HG03108 (cell line): Measurements from ENCODE around the gene PSD4.

Experiments
- ATAC-seq: cut with Tn5 transposase; IDR thresholded peaks from one replicate; pipeline ENCODE4 v1.9.1; 2021; ENCODE audit warnings: moderate library complexity; ENCODE audit not compliant: unreplicated experiment

PSD4 gene

DNA sequence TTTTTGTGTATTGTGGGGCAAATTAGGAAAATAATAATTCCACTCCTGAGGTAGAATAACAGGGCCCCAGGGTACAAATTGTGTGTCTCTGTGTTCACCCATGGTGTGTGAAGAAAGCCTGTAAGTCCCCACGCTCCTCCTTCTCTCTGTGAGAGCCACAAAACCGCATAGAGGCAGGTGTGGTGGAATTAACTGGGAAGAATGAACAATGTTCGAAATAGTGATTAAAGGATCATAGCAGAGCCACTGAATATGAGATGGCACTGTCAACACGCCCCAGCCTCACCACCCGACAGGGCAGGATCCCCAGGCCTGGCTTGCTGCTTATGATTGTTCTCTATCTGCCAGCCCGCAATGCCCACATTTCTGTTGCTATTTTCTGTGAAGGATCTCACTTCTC is 32.3 kb upstream of the PSD4 start:
- ATAC-seq, result no peak

DNA sequence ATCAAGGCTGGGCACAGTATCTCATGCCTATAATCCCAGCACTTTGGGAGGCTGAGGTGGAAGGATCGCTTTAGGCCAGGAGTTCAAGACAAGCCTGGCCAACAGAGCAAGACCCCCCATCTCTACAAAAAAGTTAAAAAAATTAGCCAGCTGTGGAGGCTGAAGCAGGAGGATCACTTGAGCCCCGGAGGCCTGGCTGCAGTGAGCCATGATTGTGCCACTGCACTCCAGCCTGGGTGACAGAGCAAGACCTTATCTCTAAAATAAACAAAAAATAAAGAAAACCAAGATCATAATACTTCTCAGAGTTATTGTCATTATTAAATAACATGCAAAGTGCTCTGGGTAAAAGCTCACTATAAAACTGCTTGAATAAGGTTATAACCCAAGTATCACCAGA is 31.5 kb upstream of the PSD4 start:
- no peak for ATAC-seq

DNA sequence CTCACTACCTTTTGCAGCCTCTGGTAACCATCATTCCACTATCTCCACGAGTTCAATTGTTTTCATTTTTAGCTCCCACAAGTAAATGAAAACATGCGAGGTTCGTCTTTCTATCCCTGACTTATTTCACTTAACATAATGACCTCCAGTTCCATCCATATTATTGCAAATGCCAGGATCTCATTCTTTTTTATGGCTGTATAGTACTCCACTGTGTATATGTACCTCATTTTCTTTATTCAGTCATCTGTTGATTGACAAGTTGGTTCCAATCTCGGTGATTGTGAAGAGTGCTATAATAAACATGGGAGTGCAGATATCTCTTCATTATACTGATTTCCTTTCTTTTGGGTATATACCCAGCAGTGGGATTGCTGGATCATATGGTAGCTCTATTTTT is 29.5 kb upstream of the PSD4 start:
- ATAC-seq, result no peak

DNA sequence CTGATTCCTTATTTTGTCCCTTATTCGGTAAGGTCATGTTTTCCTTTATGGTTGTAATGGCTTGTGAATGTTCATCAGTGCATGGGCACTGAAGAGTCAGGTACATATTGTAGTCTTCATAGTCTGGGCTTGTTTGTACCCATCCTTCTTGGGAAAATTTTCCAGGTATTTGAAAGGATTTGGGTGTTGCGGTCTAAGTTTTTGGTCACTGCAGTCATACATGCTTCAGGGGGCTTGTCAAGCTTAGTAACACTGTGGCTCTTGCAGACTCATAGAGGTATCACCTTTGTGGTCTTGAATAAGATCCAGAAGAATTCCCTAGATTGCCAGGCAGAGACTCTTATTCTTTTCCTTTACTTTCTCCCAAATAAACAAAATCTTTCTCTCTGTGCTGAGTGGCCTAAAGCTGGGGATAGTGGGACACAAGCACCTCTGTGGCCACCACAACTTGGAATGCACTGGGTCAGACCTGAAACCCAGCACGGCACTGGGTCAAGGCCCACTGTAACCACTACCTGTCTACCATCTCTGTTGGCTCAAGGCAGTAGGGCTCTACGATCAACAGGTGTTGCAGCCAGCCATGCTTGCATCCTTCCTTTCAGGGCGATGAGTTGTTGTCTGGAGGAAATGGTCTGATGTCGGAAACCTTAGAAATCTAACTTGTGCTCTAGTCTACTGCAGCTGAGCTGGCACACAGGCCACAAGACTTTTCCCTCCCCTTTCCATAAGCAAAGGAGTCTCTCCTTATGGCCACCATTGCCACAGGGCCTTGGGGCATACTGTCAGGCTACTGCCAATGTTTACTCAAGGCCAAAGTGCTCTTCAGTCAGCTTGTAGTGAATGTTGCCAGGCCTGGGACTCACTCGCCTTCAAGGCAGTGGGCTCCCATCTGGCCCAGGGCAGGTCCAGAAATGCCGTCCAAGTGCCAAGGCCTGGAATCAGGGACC is 24.9 kb upstream of the PSD4 start:
- ATAC-seq, result no peak

DNA sequence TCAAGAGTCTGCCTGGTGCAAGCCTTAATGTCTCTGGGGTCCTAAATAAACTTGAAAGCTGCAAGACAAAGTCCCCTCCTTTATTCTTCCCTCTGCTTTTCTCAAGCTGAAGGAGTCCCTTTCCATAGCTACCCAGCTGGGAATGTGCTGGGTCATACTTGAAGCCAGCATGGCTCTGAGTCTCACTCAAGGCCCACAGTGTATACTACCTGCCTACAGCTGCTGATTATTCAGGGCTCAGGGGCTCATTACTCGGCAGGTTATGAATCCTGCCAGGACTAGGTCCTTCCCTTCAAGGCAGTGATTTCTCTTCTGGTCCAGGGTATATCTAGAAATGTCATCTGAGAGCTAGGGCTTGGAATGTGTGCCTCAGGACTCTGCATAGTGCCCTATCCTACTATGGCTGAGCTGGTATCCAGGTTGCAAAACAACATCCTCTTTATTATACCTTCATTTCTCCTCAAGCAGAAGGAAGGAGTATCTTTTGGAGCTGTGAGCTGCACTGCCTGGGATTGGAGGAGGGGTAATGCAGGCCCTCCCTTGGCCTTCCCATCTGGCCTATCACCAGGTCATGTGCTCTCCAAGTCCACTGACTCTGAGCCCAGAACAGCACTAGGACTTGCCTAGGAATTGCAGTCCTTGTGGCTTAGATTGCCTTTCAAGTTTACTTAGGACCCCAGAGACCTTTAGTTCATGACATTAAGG is 24.1 kb upstream of the PSD4 start:
- ATAC-seq, result no peak

DNA sequence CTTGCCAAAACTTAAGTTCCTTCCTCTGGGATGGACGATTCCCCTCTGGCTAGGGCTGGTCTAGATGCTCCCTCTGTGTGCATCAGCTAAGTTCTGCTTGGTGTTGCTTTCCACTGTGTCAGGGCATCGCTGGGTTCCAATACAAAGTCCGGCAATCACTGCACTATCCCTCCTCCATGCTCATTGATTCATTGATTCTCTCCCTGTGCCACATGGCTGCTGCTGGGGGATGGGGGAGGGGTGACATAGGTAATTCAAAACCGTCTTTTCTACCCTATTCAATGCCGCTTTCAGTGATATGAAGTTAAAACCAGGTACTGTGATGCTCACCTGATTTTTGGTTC is 23.5 kb upstream of the PSD4 start:
- ATAC-seq, result no peak

DNA sequence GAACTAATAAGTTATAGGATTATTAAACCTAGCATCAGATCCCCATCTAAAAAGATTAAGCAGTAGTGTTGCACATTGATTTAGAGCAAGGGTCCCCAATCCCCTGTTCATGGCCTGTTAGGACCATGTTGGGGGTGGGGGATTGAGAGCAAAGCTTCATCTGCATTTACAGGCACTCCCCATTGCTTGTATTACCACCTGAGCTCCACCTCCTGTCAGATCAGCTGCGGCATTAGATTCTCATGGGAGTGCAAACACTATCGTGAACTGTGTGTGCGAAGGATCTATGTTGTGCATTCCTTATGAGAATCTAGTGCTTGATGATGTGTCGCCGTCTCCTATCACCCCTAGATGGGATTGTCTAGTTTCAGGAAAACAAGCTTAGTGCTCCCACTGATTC is 18.4 kb upstream of the PSD4 start:
- no peak for ATAC-seq

DNA sequence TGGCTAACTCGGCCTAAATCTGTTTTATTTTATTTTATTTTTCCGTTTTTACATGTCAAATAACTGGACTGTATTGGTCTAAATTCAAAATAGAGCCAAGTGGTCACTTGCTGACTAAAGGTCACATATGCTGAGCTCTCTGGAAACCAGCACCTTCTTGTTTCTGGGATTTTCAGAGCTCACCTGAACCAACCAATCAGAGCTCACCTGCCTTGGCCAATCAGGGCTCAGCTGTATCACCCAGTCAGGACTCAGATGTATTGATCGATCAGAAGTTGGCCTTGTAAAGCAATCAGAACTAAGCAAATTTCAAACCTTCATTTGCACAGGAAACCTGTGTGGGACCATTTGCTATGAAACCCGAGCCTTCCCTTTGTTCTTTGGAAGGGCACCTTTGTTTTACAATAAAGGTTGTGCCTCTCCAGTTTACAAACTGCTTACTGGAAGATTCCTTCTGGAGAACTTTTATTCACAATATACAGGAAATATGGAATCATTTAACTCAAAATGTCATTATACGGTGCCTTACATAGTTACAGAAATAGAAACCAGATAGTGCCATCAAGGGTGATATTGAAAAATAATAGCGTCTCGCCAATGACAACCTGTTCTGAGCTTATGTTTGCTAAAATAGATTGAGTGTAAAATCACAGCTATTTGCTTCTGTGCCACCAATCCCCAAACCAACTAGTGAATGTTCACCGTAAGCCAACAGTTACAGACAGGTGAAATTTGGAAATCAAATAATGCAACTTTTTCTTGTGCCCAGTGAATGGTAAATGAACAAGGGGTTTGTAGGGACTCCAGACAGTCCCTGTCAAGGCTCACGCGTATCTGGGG is 17.3 kb upstream of the PSD4 start:
- no peak for ATAC-seq

DNA sequence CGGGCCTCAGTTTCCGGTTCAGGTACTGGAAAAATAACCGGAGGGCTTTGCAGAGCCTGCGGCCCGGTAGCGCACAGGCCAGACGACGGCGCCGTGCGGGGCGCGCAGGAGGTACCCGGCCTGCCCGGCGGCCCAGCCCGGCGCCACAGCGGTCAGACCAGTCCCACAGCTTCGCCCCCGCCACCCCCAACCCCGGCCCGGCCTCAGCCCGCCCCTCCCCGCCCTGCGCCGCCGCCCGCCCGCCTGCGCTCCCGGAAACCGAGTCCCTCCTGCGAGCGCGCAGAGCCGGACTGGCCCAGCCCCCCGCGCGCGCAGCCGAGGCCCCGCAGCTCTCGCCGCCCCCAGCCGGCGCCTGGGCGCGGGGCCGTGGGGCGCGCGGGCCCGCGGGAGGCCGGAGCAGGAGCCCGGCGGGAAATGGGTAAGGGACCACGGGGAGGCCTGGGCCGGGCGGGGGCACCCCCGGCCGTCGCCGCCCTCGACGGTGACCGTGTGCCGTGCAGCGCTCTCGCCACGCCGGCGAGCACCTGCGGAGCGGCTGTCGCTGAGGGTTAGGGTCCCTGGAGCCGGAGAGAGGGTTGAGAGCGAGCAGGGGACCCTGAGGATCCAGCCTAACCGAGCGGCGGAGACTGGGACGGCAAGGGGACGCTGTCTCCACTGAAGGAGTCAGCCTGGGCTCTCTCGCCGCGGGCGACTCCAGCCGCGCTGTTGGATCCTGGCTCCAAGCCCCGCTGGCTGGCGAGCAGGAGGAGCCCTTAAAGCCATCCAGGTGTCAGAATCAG is 16.5 kb upstream of the PSD4 start:
- ATAC-seq, result peak; percentile 59

DNA sequence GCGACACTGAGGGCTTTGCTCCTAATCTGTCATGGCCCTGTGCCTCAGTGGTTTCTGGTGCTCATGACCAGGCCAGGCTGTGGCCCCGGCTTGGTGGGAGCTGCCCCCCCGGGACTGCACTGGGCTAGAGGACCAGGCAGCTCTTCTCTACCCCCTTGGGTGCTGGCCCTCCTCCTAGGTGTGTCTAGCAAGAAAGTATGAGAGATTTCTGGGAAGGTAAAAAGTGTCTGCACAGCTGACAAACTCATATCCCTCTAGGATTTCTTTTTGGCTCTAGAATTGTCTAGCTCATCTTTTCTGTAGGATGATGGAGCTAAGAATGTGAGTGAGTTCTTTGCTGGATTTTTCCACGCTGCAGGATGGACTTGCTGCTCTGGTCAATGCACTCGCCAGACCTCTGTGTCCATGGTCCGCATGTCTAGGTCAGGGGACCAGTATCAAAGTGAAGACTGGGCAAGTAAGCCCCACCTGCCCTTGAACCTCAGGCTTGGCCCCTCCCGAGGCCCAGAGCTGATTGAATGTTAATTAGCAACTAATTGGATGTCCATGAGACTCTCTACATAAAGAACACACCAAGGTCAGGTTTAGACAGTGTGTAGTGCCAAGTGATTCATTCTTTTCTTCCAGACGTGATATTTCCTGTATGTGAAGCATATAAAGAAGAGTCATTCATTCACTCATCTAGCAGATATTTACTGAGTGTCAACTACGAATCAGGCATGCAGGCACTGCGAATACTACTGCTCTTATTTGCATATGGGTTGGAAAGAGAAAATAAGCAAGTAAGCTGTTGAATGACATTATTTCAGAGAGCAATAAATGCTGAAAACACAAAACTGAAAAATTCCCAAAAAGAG is 15.6 kb upstream of the PSD4 start:
- no peak for ATAC-seq

DNA sequence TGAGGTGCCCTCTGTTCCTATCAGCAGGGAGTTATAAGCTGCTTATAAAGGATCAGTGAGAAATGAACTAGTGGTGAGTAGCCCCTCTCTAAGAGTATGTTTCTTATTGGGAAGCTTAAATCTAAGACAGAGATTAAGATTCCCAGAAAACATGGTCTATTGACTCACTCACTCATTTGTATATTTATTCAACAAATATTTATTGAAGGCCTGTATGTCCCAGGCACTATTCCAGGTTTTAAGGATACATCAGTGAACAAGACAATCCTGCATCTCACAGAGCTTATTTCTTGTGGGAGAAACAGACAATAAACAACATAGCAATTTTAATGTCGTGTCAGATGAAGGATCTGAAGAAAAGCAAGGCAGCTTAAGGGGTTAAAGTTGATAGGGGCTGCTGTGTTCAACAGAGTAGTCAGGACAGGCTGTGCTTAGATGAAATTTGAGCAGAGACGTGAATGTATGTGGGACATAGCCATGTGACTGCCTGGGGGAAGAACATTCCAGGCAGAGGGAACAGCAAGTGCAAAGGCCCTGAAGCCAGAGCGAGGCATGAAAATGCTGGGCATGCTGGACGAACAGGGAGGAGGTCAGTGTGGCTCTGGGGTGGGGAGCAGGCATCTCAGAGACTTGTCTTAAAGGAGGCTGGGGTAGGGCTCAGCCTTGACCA is 14.8 kb upstream of the PSD4 start:
- ATAC-seq, result no peak

DNA sequence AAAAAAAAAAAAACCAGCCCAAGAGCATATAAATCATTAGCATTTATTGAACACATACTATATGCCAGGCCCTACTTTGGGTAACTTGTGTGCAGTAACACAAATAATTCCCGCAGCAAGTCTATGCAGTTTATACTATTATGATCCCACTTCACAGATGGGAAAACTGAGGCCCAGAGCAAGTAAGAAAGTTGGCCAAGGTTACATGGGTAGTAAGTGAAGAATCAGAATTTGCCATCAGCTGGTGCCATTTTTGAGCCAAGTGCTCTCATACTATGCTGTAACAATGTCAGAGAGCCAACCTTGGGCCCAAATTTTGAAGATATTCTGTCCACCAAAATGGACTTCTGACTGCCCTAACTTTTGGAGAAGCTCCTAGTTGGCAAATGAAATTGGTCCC is 13.5 kb upstream of the PSD4 start:
- no peak for ATAC-seq

DNA sequence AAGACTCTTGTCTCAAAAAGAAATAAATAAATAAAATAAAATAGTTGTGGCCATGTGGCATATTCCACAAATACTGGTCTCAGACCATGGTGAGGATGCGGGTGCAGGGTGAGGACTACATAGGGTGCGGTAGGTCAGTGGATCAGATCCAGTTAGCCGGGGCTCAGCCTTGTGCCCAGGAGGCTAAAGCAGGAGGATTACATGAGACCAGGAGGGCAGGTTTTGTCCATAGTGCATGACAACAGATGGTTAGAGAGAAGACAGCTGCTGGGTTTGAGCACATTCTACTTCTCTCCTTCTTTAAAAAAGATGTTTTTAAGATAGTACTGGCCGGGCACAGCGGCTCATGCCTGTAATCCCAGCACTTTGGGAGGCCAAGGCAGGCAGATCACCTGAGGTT is 12.8 kb upstream of the PSD4 start:
- ATAC-seq, result no peak

DNA sequence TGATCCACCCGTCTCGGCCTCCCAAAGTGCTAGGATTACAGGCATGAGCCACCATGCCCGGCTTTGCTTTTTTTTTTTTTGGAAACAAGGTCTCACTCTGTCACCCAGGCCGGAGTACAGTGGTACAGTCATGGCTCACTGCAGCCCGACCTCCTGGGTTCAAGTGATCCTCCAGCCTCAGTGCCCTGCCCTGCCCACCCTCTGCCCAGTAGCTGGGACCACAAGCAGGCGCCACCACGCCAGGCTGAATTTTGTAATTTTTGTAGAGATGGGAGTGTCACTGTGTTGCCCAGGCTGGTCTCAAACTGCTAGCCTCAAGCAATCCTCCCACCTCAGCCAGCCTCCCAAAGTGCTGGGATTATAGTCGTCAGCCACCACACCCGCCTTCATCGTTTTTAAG is 11.6 kb upstream of the PSD4 start:
- ATAC-seq, result no peak

DNA sequence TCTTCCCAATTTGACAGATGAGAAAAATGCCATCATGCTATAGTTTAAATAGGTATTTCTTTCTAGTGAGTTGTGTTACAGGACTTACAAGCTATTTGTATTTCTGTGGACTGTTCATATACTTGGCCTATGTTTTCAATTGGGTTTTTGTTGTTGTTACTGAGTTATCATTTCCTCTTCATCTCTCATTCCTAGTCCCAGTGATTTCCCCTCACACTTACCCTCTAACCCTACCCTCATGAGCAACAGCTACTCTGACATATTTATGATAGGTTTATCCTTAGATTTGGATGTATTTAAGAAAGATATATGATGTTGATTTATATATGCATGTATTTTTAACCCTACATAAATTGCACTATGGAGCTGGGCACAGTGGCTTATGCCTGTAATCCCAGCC is 10.9 kb upstream of the PSD4 start:
- no peak for ATAC-seq

DNA sequence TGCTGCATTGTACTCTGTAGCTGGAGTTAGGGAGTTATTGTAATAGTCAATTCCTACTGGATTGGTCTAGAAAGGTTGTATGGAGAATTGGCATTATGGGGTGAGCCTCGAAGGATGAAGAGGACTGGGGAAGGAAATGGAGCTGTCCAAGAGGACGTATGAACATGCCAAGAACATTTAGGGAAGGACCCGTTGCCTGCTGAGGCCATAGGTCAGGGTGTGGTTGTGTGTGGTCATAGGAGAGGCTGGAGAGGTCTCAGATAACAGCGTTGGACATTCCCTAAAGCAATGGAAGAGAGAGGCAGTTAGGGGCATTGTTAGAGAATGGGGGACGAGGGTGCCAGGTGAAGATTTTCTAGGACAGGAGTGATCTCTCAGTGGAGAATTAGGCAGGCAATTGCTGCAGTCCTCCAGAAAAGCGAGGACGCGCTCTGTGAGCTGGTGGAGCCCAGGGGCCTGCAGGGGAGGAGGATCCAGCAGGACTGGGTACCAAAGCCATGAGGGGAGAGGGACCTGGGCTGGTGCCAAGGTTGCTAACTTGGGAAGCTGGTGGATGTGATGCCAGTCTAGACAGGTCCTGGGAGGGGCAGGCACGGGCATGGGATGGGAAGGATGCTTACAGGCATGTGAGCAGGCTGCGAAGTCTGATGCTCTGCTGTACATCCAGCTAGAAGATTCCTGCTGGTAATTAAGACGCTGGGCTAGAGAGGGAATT is 9.4 kb upstream of the PSD4 start:
- no peak for ATAC-seq

DNA sequence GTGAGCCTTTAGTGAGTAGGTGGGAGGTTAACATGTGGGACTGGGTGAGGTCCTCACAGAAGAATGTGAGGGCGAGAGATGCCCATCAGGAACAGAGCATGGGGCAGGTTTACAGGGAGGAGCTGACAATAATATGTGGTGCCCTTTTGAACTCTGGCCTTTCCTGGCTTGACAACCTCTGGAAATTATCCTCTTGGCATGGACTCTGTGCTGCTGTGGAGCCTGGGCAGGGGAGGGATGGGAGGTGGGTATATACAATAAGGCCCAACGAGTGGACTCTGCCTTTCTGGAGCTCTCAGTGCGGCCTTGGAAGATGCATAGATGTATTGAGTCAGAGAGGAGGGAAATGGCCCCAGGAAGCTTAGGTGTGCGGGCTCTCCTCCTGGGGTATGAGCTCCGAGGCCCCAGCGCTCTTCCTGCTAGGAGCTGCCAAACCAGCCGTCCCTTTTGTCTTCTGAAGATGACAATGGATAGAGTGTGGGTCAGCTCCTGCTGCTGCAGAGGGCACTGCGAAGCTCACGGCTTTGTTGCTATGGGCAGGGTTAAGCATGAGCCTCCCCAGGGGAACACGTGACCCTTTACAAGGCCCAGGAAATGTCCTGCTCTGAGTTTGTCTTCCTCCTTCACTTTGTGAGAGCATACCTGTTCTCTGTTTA is 8.7 kb upstream of the PSD4 start:
- ATAC-seq, result no peak

DNA sequence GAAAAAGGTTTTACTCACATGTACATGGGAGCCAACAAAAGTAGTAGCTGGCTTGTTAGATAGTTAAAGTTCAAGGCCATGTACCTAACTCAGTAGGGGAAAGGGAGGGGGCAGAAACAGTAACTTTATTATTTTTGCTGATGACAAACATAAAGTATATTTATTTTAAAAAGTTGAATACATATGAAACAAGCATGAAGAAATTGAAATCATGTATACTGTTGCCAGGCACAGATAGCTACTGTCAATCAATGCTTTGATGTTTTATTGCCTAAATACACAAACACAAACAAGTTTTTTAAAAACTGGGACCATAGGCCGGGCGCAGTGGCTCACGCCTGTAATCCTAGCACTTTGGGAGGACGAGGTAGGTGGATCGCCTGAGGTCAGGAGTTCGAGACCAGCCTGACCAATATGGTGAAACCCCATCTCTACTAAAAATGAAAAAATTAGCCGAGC is 7.6 kb upstream of the PSD4 start:
- ATAC-seq, result no peak
